HG03354 (cell line): ENCODE measurements around the gene TSC2.

Experiments
- ATAC-seq: cut with Tn5 transposase; IDR thresholded peaks from one replicate; pipeline ENCODE4 v1.9.1; 2021; ENCODE audit warnings: mild to moderate bottlenecking; ENCODE audit not compliant: unreplicated experiment, poor library complexity, severe bottlenecking

Gene TSC2

DNA sequence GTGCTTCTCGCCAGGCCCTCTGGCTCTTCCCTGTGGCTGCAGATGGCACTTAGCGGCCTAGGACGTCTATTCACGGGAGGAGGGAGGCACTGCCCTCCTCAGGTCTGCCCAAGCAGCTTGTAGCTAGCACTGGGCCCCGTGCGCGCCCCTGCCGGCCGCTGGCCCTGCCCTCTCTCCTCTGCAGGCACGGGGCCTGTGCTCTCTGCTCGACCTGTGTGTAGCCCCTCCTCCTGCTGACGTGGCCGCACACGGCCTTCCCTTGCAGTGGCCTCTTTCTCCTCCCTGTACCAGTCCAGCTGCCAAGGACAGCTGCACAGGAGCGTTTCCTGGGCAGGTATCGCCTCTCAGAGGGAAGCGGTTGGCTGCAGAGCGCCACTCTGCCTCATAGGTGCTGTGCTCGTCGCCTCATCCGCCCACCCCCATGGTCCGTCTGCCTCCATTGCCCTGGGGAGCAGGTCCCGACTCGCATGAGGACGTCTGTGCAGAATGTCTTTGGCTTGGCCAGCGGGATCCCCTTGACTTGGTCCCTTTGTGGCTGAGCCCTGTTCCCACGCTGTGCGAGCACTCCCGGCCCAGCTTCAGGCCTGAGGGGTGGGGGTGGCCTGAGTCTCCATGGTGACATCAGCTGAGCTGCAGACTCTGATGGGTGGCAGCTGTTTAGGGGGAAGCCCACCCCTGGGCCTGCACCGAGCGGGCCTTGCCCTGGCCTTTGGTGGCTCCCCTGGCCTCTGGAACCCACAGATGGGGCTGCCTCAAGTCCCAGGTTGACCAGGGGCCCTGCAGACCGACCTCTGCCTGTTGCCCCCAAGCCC, 34.6 kb downstream of the TSC2 start:
- no peak for ATAC-seq

DNA sequence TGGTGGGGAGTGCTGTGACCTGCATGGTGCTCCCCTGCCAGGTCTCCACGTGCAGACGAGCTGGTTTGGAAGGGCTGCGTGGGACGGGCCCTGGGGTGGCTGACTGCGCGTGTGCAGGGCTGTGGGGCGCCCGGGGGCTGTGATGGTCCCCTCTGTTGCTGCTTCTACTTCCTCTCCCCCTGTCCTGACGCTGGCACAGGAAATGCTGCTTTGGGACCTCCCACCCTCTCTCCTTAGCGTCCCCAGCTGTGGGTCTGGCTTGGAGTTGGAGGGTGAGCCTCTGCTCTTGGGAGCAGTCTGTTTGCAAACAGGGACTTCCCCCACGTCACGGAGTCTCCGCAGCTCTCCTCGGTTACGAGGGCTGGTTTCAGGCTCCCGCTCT, 35.2 kb downstream of the TSC2 start:
- no peak for ATAC-seq

DNA sequence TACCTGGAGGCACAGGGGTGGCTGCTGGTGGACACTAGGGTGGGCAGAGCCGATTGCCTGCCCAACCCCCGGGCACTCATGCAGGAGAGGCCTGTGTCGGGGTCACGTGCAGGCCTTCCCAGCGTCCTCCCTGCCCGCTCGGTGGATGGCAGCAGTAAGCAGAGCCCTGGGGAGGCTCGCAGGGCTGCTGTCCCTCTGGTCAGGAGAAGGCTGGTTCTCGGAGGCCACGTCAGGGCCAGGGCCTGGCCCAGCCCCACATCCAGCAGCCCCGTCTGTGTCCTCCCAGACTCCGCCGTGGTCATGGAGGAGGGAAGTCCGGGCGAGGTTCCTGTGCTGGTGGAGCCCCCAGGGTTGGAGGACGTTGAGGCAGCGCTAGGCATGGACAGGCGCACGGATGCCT, 35.6 kb downstream of the TSC2 start:
- no peak for ATAC-seq

GRCh38 chr16:2083876-2084780, 36.3 kb downstream of the TSC2 start:
- ATAC-seq: no peak

DNA sequence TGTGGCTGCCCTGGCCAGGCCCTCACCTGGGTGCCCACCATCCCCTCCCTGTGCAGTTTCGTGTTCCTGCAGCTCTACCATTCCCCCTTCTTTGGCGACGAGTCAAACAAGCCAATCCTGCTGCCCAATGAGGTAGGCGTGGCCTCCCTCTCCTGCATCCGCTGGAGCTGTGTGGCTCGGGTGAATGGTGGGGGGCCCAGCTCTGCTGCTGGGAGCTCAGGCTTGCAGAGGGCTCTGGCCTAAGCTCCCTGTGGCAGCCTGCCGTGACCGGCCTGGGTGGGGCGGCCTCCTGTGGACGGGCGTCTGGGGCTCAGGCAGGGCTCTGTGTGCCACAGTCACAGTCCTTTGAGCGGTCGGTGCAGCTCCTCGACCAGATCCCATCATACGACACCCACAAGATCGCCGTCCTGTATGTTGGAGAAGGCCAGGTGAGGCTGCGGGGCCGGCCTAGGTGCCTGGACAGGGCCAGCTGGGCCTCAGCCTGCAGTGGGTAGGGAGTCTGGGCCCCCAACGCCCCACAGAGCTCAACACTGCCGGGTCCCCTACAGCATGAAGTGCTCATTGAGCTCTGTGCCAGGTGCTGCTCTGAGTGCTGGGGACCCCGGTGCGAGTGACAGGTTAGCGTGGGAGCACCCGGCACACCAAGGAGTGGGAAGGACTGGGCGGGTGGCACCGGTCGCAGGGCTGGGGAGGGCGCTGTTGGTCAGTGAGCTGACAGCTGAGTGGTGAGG, 37.3 kb downstream of the TSC2 start:
- no peak for ATAC-seq

DNA sequence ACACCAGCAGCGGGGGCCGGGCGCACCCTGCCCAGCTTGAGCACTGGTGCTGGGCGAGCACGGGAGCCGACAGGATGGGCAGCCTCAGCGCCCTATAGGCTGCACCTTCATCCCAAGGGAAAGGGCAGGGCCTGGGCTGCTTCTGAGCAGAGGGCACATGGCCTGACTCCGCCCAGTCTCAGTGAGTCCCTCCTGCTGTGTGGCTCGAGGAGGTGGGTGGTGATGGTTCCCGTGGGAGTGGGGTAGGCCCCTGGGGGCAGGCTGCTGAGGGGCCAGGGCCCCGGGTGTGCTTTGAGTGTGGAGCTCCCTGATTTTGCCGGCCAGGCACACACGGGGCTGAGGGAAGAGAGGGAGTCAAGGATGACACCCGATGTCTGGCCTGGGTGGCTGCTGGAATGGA, 37.9 kb downstream of the TSC2 start:
- ATAC-seq: no peak

DNA sequence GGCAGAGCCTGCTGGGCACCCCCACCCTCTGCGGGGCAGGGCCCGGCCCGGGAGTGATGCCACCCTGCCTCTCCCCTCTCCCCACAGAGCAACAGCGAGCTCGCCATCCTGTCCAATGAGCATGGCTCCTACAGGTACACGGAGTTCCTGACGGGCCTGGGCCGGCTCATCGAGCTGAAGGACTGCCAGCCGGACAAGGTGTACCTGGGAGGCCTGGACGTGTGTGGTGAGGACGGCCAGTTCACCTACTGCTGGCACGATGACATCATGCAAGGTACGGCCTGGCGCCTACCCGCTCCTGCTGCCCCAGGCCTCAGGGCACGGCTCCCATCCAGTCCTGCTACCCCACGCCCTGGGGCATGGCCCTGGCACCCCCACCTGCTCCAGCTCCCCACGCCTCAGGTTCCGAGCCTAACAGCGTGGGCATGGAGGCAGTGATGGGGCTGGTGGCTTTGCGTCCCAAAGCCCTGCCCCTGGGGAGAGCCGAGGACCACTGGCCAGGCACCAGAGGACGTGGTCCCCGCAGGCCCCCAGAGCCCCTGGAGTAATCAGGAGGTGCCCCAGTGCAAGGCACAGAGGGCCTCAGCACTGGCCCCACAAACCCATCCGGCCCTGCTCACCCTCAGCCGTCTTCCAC, 38.4 kb downstream of the TSC2 start:
- no peak for ATAC-seq

GRCh38 chr16:2086812-2087747, 39.3 kb downstream of the TSC2 start:
- no peak for ATAC-seq

GRCh38 chr16:2087748-2088631, 40.2 kb downstream of the TSC2 start:
- no peak for ATAC-seq

DNA sequence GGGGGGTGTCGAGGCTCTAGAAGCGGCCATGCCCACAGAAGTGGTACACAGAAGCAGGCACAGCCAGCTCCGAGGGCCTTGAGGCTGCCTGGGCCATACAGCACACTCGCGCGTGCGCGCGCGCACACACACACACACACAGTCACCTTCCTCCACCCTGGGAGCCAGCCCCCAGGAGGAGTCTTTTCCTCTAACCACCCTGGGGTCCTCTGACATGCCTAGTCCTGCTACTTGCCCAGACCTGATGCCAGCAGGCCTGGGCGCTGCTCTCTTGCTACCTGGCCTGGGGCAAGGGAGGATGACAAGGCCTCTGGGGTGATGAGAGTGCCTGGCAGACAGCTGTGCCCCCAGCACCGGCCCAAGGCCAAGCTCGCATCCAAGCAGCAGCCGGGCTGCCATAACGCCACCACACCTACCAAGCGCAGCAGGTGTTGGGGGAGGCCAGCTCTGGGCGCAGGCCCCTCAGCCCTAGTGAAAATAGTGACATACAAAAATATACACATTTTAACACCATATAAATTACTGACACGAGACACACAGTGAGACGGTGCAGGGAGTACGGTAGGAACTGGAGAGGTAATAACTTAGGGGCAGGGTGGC, 41.1 kb downstream of the TSC2 start:
- ATAC-seq: no peak

- ATAC-seq: no peak
Observed at GRCh38 chr16:2089706-2090480, 42.1 kb downstream of the TSC2 start.

GRCh38 chr16:2090481-2090776, 42.6 kb downstream of the TSC2 start:
- no peak for ATAC-seq

DNA sequence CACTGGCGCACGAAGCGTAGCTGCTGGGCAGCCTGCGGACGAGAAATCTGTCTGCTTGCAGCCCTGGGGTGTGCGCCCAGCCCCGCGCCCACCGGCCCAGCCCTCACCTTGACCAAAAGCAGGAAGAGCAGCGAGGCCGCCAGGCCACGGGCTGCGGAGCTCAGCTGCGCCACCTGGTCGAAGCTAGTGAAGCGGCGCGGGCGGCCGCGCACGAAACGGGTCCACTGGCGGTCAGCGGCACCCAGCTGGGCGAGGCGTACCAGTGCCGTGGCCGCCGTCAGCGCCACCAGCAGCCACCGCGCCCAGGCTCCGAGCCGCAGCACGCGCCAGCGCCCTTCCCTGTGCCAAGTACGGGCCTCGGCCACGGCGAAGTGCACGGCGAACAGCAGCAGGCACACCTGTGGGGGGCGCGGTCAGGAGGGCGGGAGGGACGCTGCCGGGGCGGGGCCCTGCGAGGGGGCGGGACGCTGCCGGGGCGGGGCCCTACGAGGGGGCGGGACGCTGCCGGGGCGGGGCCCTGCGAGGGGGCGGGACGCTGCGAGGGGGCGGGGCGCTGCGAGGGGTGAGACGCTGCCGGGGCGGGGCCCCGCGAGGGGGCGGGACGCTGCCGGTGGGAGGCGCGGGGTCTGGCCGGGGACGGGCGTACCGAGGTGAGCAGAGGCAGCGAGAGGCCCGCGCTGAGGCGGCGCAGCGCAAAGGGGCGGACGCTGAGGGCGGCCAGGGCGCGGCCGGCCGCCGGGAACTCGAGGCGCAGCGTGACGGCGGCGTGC, 43.2 kb downstream of the TSC2 start:
- ATAC-seq: no peak

DNA sequence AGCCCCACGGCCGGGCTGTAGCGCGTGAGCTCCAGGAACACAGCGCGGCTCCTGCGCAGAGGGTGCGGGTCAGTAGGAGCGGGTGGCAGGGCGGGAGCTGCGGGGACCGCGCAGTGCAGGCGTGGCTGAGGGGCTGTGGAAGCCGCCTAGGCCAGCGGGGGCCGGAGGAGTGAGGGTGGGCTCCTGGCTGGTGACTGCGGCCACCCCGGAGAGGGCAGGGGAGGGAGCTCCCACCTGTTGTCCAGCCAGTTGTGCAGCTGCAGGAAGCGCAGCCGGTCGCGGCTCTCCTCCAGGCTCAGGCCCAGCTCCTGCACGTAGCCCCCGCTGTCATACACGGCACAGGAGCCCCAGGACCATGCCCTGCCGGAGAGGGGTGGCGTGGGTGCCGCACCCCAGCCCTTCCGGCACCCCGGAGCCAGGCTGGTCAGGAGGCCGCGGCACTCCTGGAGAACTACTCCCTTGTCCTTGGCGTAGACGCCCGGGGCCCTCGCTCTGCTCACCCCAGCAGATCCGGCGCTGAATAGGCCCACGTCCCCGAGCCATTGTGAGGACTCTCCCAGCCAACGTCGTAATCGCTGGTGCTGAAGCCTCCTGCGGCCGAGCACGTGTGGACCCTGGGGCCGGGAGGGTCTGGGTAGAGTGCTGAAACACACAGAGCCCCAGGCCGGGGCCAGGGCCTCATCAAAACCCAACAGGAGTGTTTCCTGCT, 43.9 kb downstream of the TSC2 start:
- no peak for ATAC-seq

- no peak for ATAC-seq
Observed at GRCh38 chr16:2092256-2092620, 44.5 kb downstream of the TSC2 start.

GRCh38 chr16:2092866-2093265, 45.1 kb downstream of the TSC2 start:
- ATAC-seq: no peak
